Adipose tissue (tissue), 3 donors: ENCODE measurements around the gene ACTN3. TPM values are rescaled to one million over a fixed set of nuclear protein-coding genes. Genes with fewer than 3 reads are reported as not detected.
"Not testable (repeated sequence)": the region's sequence is repeated elsewhere in the genome, so short reads cannot be mapped to it uniquely, and the experiment has no call there.

Source experiments
- H3K27ac ChIP-seq: one replicate; pipeline ENCODE4 v1.5.1; 2013; ENCODE audit warnings: low read depth, low read length
- WGBS, 3 donors: extraction: QIAGEN DNeasy Blood & Tissue Kit; methylation state at CpG; one replicate each; pipeline ENCODE4 v1.1.7; 2013; 5-methylcytosine and 5-hydroxymethylcytosine counted together
- polyA plus RNA-seq, 3 donors: library from polyadenylated mRNA; stranded (reverse); fragments of 200-250 nt; gene quantifications; one replicate each; pipeline ENCODE4 v1.2.3, GENCODE V29; 2013
- donor health status: healthy with polysubstance abuse.
- donor health status: Bipolar disorder and iron deficiency.
- donor health status: healthy.

The ACTN3 gene
- polyA plus RNA-seq, 3 donors, result 0.03 to 0.15 TPM; not detected in 1

GRCh38 chr11:66561178-66561974, 14.7 kb downstream of the ACTN3 start:
- WGBS, 3 donors, result 77 to 84% (median 83%) methylated on average over 14 of the region's 14 CpGs
- no peak overlapping the region for H3K27ac ChIP-seq

- no peak overlapping the region for H3K27ac ChIP-seq
These were observed 15.2 kb downstream of the ACTN3 start for GRCh38 chr11:66561975-66562248.

GRCh38 chr11:66562275-66562674, 15.6 kb downstream of the ACTN3 start:
- 68 to 83% (median 74%) methylated on average over 2 of the region's 2 CpGs for WGBS, 3 donors

More at GRCh38 chr11:66561975-66562248, 15.2 kb downstream of the ACTN3 start:
- WGBS, 3 donors, result 91 to 95% (median 91%) methylated on average over 9 of the region's 9 CpGs

GRCh38 chr11:66562907-66563583, 16.3 kb downstream of the ACTN3 start:
- WGBS, 3 donors, result 91 to 93% (median 92%) methylated on average over 20 of the region's 20 CpGs
- H3K27ac ChIP-seq, result no peak overlapping the region

More at GRCh38 chr11:66562275-66562674, 15.6 kb downstream of the ACTN3 start:
- H3K27ac ChIP-seq, result no peak overlapping the region

GRCh38 chr11:66563832-66564231, 17.1 kb downstream of the ACTN3 start:
- WGBS, 3 donors, result 91 to 96% (median 92%) methylated on average over 10 of the region's 10 CpGs
- no peak overlapping the region for H3K27ac ChIP-seq

- WGBS, 3 donors, result 88 to 94% (median 91%) methylated on average over 14 of the region's 14 CpGs
- no peak overlapping the region for H3K27ac ChIP-seq
These were observed 17.8 kb downstream of the ACTN3 start for GRCh38 chr11:66564538-66564937.

- 91 to 93% (median 91%) methylated on average over 5 of the region's 5 CpGs for WGBS, 3 donors
- H3K27ac ChIP-seq, result no peak overlapping the region
These were observed 18.3 kb downstream of the ACTN3 start for GRCh38 chr11:66564984-66565383.

- no peak overlapping the region for H3K27ac ChIP-seq
- WGBS, 3 donors, result 93 to 94% (median 94%) methylated on average over 8 of the region's 8 CpGs
These were observed 19.5 kb downstream of the ACTN3 start for GRCh38 chr11:66566221-66566620.

GRCh38 chr11:66567787-66568123, 21.1 kb downstream of the ACTN3 start:
- H3K27ac ChIP-seq, result no peak overlapping the region

GRCh38 chr11:66568124-66568916, 21.6 kb downstream of the ACTN3 start, which contains the start of gene CTSF:
CTSF (minus strand) TSS chr11:66568606; CDS start chr11:66568486, 120 bp downstream.
- 3 to 5% (median 4%) methylated on average over 75 to 77 of the region's 77 CpGs for WGBS, 3 donors
- no peak within 1 kb of the TSS for H3K27ac ChIP-seq

More at GRCh38 chr11:66567787-66568123, 21.1 kb downstream of the ACTN3 start:
- 57 to 66% (median 63%) methylated on average over 15 of the region's 15 CpGs for WGBS, 3 donors

GRCh38 chr11:66569076-66569475, 22.4 kb downstream of the ACTN3 start:
- no peak overlapping the region for H3K27ac ChIP-seq
- 82 to 89% (median 83%) methylated on average over 7 of the region's 7 CpGs for WGBS, 3 donors

- H3K27ac ChIP-seq, result no peak overlapping the region
- 51 to 57% (median 52%) methylated on average over 5 of the region's 5 CpGs for WGBS, 3 donors
These were observed 23.6 kb downstream of the ACTN3 start for GRCh38 chr11:66570079-66570849.

GRCh38 chr11:66570850-66571180, 24.1 kb downstream of the ACTN3 start:
- no peak overlapping the region for H3K27ac ChIP-seq
- 67 to 81% (median 70%) methylated on average over 2 of the region's 2 CpGs for WGBS, 3 donors

GRCh38 chr11:66579017-66579606, 32.4 kb downstream of the ACTN3 start:
- WGBS, 3 donors, result 15 to 18% (median 15%) methylated on average over 25 of the region's 25 CpGs
- H3K27ac ChIP-seq, result no peak overlapping the region

GRCh38 chr11:66580803-66581202, 34.1 kb downstream of the ACTN3 start:
- no peak overlapping the region for H3K27ac ChIP-seq
- WGBS, 3 donors, result 63 to 78% (median 72%) methylated on average over 5 of the region's 5 CpGs

GRCh38 chr11:66581261-66581660, 34.6 kb downstream of the ACTN3 start:
- WGBS, 3 donors, result 70 to 85% (median 85%) methylated on average over 3 of the region's 3 CpGs
- no peak overlapping the region for H3K27ac ChIP-seq

GRCh38 chr11:66582565-66583147, 36.0 kb downstream of the ACTN3 start:
- not testable (repeated sequence) for H3K27ac ChIP-seq
- WGBS, 3 donors, result 80 to 91% (median 85%) methylated on average over 3 of the region's 3 CpGs

- 81 to 100% (median 91%) methylated on average over 1 of the region's 1 CpG for WGBS, 3 donors
- H3K27ac ChIP-seq, result not testable (repeated sequence)
These were observed 38.7 kb downstream of the ACTN3 start for GRCh38 chr11:66585447-66585846.
